T-helper 1 cell treated with Interleukin-12 subunit alpha and Interleukin-12 subunit beta and Interleukin-4 antibody, amounts not matched to agents 30 ng/mL and 1 ng/mL, for 36 hours (primary cell): ENCODE data around the gene ATP1A2. TPM values are rescaled to one million over a fixed set of nuclear protein-coding genes. Genes with fewer than 3 reads are reported as not detected.

Experiments
- intact Hi-C: fragments of 100-400 bp; cut with micrococcal nuclease; formaldehyde crosslinking; loops from one replicate; pipeline ENCODE4 v1.15.1; 2024
- total RNA-seq: library from RNA; stranded (reverse); gene quantifications from 2 replicates; pipeline ENCODE4 v1.2.3, GENCODE V29; 2022

Gene ATP1A2
- total RNA-seq, 1 donor from 2014 or later = not detected

DNA sequence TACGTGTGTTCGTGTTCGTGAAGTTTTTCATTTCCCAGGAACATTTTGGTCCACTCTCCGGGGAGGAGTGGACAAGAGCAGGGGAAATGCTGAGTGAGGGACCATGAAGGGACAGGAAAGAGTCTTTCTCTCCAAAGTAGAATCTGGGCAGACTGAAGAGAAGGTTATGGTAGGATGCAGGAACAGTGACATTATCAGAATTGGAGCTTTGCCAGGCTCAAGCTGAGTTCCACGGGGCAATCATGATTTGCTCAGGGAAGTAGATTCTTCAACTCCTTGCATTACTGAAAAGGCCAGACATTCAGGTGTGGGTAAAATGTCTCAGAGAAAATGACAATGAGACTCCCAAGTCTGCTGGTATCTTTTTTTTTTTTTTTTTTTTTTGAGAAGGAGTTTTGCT is 52.5 kb downstream of the ATP1A2 start:
- intact Hi-C loops = no loop called here

DNA sequence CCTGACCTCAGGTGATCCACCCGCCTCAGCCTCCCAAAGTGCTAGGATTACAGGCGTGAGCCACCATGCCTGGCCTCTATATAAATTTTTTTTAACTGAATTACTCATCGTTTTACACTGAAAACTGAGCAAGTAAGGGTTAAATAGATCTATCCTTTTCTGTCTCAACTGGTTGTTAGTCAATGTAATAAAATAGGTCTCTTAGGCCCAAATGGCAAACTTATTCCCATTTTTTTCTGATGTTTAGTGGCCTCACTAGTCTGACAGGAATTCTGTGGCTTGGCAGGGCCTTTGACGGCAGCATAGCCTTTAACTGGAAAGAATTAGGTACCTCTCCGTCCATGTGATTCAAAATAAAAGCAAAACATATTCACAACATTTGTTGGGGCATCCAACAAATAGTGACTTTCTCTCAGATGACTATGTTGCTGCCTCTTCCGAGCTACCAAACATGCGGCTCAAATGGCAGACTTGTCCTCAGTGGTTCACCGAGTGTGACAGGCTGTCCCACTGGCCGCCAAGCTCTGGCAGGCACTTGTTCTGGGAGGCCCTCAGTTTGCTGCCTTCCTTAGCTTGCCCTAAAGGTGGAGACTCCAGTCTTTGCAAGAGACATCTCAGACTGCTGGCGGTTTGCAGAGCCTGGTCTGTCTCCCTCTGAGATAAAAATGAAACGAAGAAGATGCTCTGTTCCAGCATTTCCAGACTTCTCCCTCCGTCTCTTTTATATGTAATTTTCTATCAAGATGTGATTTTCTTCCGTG is 53.2 kb downstream of the ATP1A2 start:
- intact Hi-C loops = no loop called here

DNA sequence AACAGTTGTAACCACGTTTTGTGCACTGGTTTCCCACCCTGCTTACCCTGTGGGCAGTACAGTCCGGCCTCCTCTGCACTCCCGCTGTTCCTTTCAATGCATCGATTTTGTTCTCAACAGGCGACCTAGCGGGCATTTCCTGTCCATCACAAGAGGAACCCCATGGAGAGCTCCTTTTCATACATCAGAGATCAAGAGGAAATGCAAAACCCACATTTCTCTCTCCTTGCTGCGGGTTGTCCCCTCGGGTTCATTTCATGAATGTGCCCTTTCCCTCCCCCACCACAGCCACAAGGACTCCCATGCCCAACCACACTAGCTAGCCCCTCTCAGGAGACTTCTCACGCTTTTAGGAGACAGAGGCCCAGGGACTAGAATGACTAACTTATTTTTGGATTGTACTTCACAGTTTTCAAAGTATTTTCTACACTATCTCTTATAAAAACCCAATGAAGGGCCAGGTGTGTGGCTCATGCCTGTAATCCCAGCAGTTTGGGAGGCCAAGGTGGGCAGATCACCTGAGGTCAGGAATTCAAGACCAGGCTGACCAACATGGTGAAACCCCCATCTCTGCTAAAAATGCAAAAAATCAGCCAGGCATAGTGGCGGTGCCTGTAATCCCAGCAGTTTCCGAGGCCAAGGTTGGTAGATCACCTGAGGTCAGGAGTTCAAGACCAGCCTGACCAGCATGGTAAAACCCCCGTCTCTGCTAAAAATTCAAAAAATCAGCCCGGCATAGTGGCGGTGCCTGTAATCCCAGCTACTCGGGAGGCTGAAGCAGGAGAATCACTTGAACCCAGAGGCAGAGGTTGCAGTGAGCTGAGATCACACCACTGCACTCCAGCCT is 54.2 kb downstream of the ATP1A2 start:
- intact Hi-C loops = no loop called here

DNA sequence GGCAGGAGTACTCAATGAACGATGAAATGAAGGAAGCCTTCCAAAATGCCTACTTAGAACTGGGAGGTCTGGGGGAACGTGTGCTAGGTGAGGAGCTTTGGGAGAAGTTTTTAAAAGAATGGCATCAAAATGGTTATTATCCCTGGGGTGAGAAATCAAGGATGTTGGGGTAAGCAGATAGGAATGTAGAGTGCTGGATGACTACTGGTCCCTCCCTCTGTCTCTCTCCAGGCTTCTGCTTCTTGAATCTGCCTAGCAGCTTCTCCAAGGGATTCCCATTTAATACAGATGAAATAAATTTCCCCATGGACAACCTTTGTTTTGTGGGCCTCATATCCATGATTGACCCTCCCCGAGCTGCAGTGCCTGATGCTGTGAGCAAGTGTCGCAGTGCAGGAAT is 55.8 kb downstream of the ATP1A2 start:
- intact Hi-C loops = no loop called here

DNA sequence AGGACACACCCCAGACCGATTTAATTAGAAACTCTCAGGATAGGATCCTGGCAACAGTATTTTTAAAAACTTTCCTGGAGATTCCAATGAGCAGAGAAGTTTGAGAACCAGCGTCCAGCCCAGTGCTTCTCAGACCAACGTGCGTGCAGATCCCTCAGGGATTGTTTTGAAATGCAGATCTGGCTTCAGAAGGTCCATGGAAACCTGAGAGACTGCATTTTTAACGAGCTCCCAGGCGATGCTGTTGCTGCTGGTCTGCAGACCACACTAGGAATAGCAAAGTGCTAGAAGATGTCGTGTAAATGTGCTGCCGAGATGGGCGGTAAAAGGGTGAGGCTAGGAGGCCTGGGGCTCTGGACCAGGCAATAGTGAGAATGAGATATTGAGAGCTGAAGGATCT is 56.4 kb downstream of the ATP1A2 start:
- intact Hi-C loops = no loop called here

DNA sequence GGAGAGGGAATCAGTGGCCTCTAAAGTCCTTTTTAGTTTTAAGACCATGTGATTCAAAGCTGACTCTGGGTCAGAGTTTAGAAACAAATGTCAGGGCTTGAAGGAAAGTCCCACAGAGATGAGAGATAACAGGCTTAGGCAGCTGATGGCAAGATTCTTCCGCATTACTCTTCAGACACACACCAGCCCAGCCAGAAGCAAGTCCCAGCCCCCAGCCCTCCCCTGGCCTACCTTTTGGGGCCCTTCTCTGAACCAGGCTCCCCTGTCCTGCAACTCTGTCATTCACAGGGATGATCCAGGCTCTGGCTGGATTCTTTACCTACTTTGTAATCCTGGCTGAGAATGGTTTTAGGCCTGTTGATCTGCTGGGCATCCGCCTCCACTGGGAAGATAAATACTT is 61.7 kb downstream of the ATP1A2 start:
- intact Hi-C loops = no loop called here

DNA sequence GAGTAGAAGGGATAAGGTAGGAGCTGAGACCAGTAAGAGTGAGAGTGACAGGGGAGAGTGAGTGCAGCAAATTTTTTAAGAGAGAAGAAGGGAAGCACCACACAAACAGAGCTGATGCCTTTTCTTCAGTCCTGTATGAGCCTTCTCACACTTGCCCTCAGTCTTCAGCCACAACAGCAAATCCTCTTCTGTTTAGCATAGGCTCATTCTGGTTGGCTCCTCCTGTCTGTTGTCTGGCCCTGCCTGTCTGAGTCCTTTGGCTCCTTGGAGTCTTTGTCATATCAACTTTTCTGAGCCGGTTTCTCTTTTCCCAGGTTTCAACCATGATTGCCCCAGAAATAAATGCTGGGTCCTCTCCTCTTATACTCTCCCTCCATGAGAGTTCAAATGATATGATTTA is 62.1 kb downstream of the ATP1A2 start:
- intact Hi-C loops = no loop called here

DNA sequence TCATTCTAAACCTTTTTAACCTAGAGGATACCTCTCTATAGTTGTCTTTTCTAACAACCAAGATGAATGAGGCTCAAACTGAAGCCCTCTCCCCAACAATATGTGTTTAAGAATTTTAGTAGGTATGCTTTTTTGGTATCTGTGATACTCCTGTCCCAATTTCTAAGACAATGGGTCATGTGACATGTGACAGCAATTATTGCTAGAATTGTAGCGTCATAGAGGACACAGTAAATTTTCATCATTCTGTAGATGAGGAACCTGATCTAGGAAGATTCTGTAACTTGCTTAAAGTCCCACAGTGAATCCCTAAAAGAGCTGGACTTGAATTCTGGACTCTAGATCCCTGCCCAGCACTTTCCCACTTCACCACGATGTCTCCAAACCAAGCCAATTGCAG is 63.2 kb downstream of the ATP1A2 start:
- intact Hi-C loops = no loop called here

DNA sequence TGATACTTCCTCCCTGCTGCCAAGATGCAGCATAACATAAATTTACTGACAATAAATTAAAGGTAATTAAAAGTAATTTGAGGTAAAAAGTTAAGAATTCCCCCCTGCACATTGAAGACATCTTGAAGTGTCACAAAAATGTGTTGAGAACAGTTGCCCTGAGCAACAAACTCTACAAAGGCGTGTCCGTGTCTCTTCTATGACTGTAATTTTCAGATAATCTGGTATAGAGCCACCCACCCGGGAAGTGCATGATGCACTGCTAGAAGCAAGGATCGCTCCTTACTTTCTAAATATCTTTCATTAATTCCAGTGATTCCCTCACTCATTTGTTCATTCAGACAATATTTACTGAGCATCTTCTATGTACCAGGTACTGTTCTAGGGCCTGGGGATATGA is 63.8 kb downstream of the ATP1A2 start:
- intact Hi-C loops = no loop called here

DNA sequence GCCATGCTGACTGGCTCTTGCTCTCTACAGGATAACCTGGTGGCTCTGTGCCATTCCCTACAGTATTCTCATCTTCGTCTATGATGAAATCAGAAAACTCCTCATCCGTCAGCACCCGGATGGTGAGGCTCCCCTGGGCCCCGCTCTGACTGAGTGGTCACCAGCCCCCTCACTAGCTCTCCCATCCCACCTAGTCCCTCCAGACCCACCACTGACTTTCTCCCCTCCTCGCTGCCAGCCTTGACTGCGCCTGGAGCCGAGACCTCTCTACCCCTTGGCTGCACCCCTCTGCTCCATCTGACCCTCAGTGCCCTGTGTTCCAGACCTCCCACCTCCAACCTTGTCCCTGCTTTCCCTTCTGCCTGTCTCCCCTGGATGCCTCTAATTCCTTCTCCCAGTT is 70.7 kb downstream of the ATP1A2 start:
- intact Hi-C loops = no loop called here

DNA sequence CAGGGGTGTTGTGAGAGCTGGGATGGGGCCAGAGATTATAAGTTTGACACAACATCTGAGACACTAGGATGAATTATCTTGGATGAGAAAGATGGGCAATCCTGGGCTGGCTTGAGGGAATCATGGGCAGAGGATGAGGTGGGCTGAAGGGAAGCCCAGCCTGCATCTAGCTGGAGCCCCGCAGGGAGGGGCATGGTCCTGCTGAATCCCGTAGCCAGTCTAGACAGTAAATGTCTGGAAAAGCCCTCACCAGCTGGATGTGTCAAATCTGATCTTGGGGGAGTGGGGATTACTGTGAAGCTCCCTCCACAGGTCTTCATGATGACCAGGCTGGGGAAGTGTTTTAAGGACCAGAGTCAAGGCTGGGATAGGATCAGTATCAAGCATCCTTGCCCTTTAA is 71.2 kb downstream of the ATP1A2 start:
- intact Hi-C loops = no loop called here

DNA sequence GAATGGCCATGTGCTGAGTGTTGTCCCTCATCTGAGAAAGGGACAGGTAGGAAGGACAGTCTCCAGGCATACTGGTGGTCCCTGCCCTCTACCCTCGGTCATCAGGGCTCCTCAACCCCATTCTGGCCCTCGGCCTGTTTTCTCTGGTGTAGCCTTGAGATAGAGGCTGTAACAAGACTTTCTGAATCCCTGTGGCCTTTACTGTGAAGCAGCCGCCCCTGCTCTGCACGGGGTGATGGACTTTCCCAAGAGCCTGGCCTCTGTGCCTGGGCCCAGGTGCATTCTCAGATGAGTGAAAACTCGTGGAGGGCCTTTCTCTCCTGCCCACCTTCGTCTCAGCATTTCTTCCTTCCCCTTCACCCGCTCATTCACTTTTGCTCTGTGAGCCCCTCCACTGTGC is 71.8 kb downstream of the ATP1A2 start:
- intact Hi-C loops = no loop called here

DNA sequence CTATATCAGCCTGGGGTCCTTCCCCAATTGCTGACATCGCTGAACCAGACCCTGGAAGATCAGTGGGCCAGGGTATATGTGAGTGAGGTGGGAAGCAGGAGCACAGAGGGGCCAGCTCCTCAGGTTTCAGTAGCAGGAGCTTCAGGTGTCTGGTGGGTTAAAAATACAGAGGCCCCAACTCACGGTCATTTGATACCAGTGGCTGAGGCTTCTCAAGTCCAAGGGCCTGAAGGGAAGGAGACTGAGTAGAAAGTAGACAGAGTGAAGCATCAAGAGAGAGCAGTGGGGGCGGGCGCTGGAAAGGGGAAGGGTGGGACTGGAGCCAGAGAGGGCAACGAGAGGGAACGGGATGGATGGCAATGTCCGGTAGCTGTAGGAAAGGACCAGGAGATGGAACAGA is 72.8 kb downstream of the ATP1A2 start:
- intact Hi-C loops = no loop called here

DNA sequence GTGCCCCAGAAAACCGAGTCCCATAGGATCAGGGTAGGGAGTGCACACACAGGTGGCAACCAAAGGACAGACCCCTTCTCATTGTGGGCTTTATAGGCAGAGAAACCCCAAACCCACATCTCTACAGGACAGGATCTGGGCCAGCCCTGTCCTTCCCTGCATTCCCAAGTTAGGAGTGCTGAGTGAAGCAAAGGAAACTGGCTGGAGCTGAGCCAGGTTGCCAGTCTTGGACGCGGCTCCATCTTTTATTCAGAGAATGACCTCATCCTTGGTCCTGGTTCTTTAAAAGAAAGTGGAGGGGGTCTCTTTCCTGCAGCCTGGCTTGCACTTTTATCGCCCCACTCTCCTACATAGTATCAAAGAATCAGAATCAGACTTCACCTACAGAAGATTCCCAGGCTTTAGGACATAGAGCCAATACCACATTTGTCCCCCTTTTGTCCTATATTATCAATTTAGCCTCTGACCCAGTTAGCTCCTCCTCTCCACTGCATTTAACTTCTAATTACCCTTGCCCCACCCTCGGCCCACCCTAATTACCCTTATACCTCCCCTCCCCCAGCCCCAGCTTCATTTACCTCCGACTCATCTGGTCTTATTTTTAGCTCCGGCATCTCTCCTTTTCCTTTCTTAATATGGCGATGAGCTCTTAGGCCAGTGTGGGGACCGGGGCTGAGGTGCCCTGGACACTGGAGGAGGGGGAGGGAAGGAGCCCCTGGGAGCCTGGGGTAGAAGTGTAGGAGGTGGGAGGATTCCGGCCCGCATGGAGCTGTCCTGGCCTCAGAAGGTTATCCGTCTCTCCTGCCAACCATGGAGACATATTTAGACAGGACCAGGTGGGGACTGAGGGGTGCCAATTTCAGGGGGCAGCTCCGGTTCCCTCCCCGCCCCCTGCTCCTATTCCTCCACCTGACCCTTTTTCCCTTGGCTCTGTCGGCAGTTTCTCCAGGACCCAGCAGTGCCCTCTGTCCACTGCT is 74.4 kb downstream of the ATP1A2 start, which contains the start of gene CASQ1:
TSS of gene CASQ1 (plus strand) at position 927 of the 977 bp plus-strand sequence. CDS start 177 bp downstream, outside the sequence.
- intact Hi-C loops = loop anchor here (5.0 kb wide), 1 partner anchor 88 kb away; no protein-coding TSS in a partner anchor

DNA sequence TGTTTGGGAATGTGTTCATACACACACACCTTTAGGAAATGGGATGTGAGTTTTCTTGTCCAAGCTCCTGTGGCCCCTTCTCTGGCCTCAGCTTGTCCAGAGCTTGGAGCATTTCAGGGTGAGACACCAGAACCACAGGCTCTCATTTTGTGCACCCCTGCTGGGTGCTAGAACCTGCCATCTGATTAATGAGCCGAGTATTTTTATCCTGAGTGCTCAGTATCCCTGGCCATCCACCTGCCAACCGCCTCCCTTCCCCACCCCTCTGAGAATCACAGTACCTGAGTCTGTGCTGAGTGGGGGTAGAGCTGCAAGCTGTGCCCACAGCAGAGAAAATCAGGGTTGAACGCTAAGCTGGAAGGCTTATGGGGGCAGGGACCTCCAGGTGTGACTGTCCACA is 76.2 kb downstream of the ATP1A2 start:
- intact Hi-C loops = loop anchor here (5.0 kb wide), 1 partner anchor 89 kb away; no protein-coding TSS in a partner anchor

DNA sequence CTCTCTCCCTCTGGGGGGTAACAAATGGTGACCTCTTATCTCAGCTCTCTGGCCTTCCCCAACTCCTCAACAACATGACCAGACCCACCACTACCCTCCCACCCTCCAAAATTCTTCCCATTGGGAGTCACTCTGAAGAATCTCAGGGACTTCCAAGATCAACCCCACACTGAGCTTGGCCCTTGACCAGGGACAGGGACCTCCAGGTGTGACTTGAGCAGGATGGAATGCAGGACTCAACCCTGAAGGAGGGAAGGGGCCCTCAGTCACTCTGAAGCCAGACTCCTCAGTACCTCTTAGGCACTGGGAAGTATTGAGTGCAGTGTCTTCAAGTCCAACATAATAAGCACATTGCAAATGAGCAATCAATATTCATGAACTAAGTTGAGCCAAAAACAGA is 76.7 kb downstream of the ATP1A2 start:
- intact Hi-C loops = loop anchor here (5.0 kb wide), 1 partner anchor 90 kb away; no protein-coding TSS in a partner anchor

Other genes with a start within 250 kb of the ATP1A2 start
- gene CFAP45, start 215.6 kb upstream of the ATP1A2 start, total RNA-seq = 0.68 and 0.76 TPM in 2 replicates
- gene TAGLN2, start 190.3 kb upstream of the ATP1A2 start, total RNA-seq = 411 and 422 TPM in 2 replicates
- not detected in 2 replicates for gene IGSF9, start 170.1 kb upstream of the ATP1A2 start, total RNA-seq
- gene SLAMF9, start 161.5 kb upstream of the ATP1A2 start, total RNA-seq = not detected in 2 replicates
- gene PIGM, start 83.8 kb upstream of the ATP1A2 start, total RNA-seq = 5.7 and 5.9 TPM in 2 replicates
- not detected in 2 replicates for gene KCNJ10, start 45.6 kb upstream of the ATP1A2 start, total RNA-seq
- gene KCNJ9, start 34.2 kb upstream of the ATP1A2 start, total RNA-seq = not detected in 2 replicates
- gene IGSF8, start 17.1 kb upstream of the ATP1A2 start, total RNA-seq = 27.8 and 28.7 TPM in 2 replicates
- gene ATP1A4, start 35.8 kb downstream of the ATP1A2 start, total RNA-seq = not detected in 2 replicates
- gene CASQ1, start 74.8 kb downstream of the ATP1A2 start, total RNA-seq = not detected in 2 replicates
- 45.6 and 50.4 TPM in 2 replicates for gene PEA15, start 89.6 kb downstream of the ATP1A2 start, total RNA-seq
- gene DCAF8, start 146.8 kb downstream of the ATP1A2 start, total RNA-seq = 102 and 103 TPM in 2 replicates
- 53.2 and 53.3 TPM in 2 replicates for gene PEX19, start 169.4 kb downstream of the ATP1A2 start, total RNA-seq
- gene COPA, start 227.5 kb downstream of the ATP1A2 start, total RNA-seq = 148 and 150 TPM in 2 replicates
- 75.8 and 87.4 TPM in 2 replicates for gene NCSTN, start 227.6 kb downstream of the ATP1A2 start, total RNA-seq